HL-60 (cell line): Measurements from ENCODE around the gene DOCK10.

Experiments used
- DNase-seq, 2 experiments: peaks; one replicate each; pipeline ENCODE4 v3.0.0-alpha.2; 2010 to 2020; ENCODE audit warnings: low read depth in 1 of 2, low spot score in 1 of 2
- H3K27ac ChIP-seq: fragments of 250-450 bp; sonication (Bioruptor Pico); replicated peaks from 2 replicates; pipeline ENCODE4 v1.5.1; 2020; ENCODE audit warnings: mild to moderate bottlenecking, moderate library complexity
- H3K27me3 ChIP-seq: fragments of 250-450 bp; sonication (Bioruptor Pico); 2 replicates; pipeline ENCODE4 v1.5.1; 2021; ENCODE audit warnings: mild to moderate bottlenecking, moderate library complexity; ENCODE audit not compliant: insufficient read depth, poor library complexity, severe bottlenecking
- H3K4me3 ChIP-seq: replicated peaks from 2 replicates; pipeline ENCODE4 v1.5.1; 2011; ENCODE audit warnings: mild to moderate bottlenecking, control low read depth, low read length; ENCODE audit not compliant: insufficient read depth
- GABPA ChIP-seq: IDR thresholded peaks from 2 replicates; pipeline ENCODE4 v1.6.1; 2012; ENCODE audit warnings: low read depth
- POLR2AphosphoS5 ChIP-seq: IDR thresholded peaks from 2 replicates; pipeline ENCODE4 v1.6.1; 2012; ENCODE audit warnings: low read depth
- REST ChIP-seq: IDR thresholded peaks from 2 replicates; pipeline ENCODE4 v1.6.1; 2012; ENCODE audit warnings: low read depth; ENCODE audit not compliant: insufficient replicate concordance
- SPI1 ChIP-seq: IDR thresholded peaks from 2 replicates; pipeline ENCODE4 v1.6.1; 2012; ENCODE audit warnings: low read depth, mild to moderate bottlenecking, borderline replicate concordance
- TF ChIP-seq, protein P1 (sequence below): IDR thresholded peaks from one replicate; pipeline ENCODE4 v1.5.1; 2011; ENCODE audit warnings: low read length, control low read depth, inconsistent platforms; ENCODE audit not compliant: insufficient read depth

The DOCK10 gene

DNA sequence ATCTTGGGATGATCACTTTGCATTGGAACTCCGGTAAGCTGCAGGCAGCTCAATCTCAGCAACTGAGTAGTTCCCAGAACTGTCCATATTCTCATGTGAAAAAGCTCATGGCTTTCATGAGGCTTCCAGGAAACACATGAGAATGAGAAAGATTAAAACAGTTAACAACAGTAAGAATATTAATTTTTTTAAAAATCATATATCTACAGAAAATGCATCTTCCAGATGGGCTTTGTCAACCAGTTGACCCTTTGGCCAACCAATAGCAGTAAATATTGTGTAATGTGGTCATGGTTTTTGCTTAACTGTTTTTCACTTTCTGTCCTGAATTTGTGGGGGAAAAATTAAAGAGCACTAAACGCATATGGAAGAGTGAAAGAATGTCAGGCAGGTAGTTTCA lies 194.9 kb downstream of the DOCK10 start:
- TF ChIP-seq, protein P1, sequence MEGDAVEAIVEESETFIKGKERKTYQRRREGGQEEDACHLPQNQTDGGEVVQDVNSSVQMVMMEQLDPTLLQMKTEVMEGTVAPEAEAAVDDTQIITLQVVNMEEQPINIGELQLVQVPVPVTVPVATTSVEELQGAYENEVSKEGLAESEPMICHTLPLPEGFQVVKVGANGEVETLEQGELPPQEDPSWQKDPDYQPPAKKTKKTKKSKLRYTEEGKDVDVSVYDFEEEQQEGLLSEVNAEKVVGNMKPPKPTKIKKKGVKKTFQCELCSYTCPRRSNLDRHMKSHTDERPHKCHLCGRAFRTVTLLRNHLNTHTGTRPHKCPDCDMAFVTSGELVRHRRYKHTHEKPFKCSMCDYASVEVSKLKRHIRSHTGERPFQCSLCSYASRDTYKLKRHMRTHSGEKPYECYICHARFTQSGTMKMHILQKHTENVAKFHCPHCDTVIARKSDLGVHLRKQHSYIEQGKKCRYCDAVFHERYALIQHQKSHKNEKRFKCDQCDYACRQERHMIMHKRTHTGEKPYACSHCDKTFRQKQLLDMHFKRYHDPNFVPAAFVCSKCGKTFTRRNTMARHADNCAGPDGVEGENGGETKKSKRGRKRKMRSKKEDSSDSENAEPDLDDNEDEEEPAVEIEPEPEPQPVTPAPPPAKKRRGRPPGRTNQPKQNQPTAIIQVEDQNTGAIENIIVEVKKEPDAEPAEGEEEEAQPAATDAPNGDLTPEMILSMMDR = no peak
- no peak for TF ChIP-seq POLR2AphosphoS5
- TF ChIP-seq GABPA = no peak
- TF ChIP-seq SPI1 = no peak
- no peak for TF ChIP-seq REST
- Histone ChIP-seq H3K27ac (no peak overlapping the region), H3K4me3 (no peak overlapping the region), H3K27me3 (no peaks in the 10 kb centered on the region)
- no peak for DNase-seq

DNA sequence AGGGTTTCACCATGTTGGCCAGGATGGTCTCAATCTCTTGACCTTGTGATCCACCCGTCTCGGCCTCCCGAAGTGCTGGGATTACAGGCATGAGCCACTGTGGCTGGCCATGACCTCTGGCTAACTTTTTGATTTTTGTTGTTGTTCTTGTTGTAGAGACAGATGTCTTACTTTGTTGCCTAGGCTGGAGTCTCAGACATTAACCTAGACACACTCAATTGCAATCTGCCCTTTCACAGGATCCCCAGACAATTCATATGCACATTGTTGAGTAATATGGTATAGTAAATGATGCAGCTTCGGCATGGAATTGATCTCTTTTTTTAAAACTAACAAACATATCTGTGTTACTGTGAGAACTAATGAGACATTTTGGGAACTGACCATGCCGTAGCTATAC lies 195.6 kb downstream of the DOCK10 start:
- Histone ChIP-seq H3K4me3 (no peak overlapping the region), H3K27me3 (no peaks in the 10 kb centered on the region), H3K27ac (no peak overlapping the region)
- DNase-seq = no peak
- TF ChIP-seq POLR2AphosphoS5 = no peak
- no peak for TF ChIP-seq REST
- no peak for TF ChIP-seq SPI1
- TF ChIP-seq, protein P1 = no peak
- TF ChIP-seq GABPA = no peak

- Histone ChIP-seq H3K27ac (no peak overlapping the region), H3K4me3 (no peak overlapping the region), H3K27me3 (no peaks in the 10 kb centered on the region)
- TF ChIP-seq GABPA (no peak), SPI1 (no peak), POLR2AphosphoS5 (no peak), REST (no peak)
- TF ChIP-seq, protein P1 = no peak
- DNase-seq = no peak
These were observed 196.1 kb downstream of the DOCK10 start for GRCh38 chr2:224846161-224846560.
